ENCODE data around the gene FOXK2. TPM values are rescaled to one million over a fixed set of nuclear protein-coding genes. Genes with fewer than 3 reads are reported as not detected.

Gene FOXK2
- total RNA-seq, 1 experiment from 2014 or later, result 72.0 TPM

DNA sequence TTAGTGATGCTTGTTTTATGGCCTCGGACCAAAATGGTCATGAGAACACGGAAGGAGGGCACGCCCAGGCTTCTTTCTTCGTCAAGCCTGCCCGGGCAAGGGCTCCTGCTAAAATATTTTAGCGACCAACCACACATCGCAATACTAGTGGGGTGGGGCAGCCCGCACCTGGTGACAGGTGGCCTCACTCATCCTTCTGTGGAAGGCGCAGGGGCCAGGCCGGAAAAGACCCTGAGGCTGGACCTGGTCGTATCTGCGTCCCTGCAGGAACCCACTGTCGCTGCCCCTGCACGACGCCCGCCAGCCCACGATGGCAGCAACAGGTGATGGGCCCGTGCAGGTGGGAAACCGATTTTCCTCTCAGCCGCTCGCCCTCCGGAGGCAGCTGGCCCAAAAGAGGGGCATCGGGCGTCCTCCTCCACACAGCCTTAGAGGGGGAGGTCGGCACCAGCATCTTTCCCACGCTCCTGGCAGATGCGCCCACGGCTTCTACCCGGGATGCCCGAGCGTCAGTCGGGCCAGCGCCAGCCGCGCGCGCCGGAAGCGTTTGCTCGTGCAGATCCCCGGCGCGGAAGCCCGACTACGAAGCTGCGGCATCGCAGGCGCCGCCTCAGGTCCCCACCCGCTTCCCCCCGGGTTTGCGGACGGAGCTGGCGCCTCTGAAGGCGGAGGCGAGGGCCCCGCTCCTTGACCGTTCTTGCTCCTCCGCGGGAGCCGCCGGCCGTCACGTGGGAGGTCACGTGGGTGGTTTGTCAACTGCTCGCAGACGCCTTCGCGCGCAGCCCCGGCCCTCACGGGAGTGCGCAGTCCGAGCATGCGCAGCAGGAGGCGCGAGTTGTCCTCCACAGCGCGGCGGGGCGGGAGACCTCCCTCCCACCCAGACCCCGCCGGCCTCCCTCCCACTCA is 22.8 kb upstream of the FOXK2 start:
- Histone ChIP-seq H3K56ac (ENCODE audit: insufficient read length, low read depth, low read length) (no peak overlapping the region), H3K79me2 (ENCODE audit: insufficient read depth, low read length) (no peaks in the 10 kb centered on the region), H3K27me3 (ENCODE audit: insufficient read depth, low read length) (peaks cover 4% of the 10 kb centered on the region; the same call in 1 of the 2 replicates), H3K9me3 (ENCODE audit: control insufficient read depth, low read depth, low read length) (no peaks in the 10 kb centered on the region), H3K23ac (ENCODE audit: insufficient read length, low read depth, low read length) (no peak overlapping the region), H3T11ph (ENCODE audit: low read length) (no peak overlapping the region), H3K4ac (ENCODE audit: low read depth, low read length) (no peak overlapping the region), H3K27ac (ENCODE audit: insufficient read length, low read depth, low read length) (no peak overlapping the region), H3K4me2 (ENCODE audit: insufficient read depth, insufficient read length, low read length) (peak overlapping the region; percentile 75), H2BK15ac (ENCODE audit: low read depth, low read length) (no peak overlapping the region; the same call in 1 of the 2 replicates), H4K5ac (ENCODE audit: insufficient read length, low read depth, low read length) (no peak overlapping the region), H4K8ac (replicated peaks; ENCODE audit: insufficient read length, low read depth, low read length) (no peak overlapping the region), H3K23me2 (ENCODE audit: insufficient read length, low read depth, low read length, poor library complexity, severe bottlenecking) (peaks cover 4% of the 10 kb centered on the region), H3K79me1 (ENCODE audit: insufficient read depth, low read depth, low read length, poor library complexity, severe bottlenecking) (no peaks in the 10 kb centered on the region), H2BK20ac (ENCODE audit: low read depth, low read length, poor library complexity, severe bottlenecking) (no peak overlapping the region), H2BK120ac (ENCODE audit: low read depth, low read length, poor library complexity, severe bottlenecking) (no peak overlapping the region), H3K18ac (ENCODE audit: insufficient read length, low read depth, low read length) (no peak overlapping the region), H2BK5ac (ENCODE audit: insufficient read length, low read length) (no peak overlapping the region), H2BK12ac (ENCODE audit: insufficient read length, low read depth, low read length) (no peak overlapping the region), H4K91ac (ENCODE audit: insufficient read length, low read depth, low read length) (no peak overlapping the region), H2AFZ (ENCODE audit: low read length) (no peak overlapping the region), H3K14ac (ENCODE audit: insufficient read depth, low read length) (no peak overlapping the region), H3K4me1 (ENCODE audit: insufficient read depth, low read length) (no peaks in the 10 kb centered on the region), H3K9ac (ENCODE audit: extremely low read depth, insufficient read length, low read length) (no peak overlapping the region), H4K20me1 (ENCODE audit: control insufficient read depth, insufficient read depth, insufficient read length) (no peaks in the 10 kb centered on the region), H2AK5ac (ENCODE audit: insufficient read length, low read length) (no peak overlapping the region)
- Mint-ChIP-seq H3K9me3 (peaks cover 0 to 2% of the 10 kb centered on the region in 2 experiments; a peak in 1 of 5 replicates), H3K4me1 (peaks cover 10 to 23% of the 10 kb centered on the region in 2 experiments), H3K27me3 (ENCODE audit: low read depth) (peaks cover 44% of the 10 kb centered on the region), H3K27ac (no peak overlapping the region), H3K4me3 (peak overlapping the region; percentile 72 to 75), H3K36me3 (ENCODE audit: insufficient read depth in 1 of 3, low read depth in 3 of 3) (no peaks in the 10 kb centered on the region; a peak in 1 of 7 replicates)
- DNase-seq, result peak; percentile 97
- WGBS (ENCODE audit: extremely low coverage, insufficient read length, low lambda C conversion rate), result no CpG with 5 or more reads among the region's 83 CpGs
- TF ChIP-seq CTCF (conservative IDR thresholded peaks at IDR 0.05), result no peak

Measured in H9 (cell line).